ENCODE measurements around the gene COCH.
A peak's percentile ranks its signal among the peaks of the same experiment; 100 is the strongest.

Gene COCH

DNA sequence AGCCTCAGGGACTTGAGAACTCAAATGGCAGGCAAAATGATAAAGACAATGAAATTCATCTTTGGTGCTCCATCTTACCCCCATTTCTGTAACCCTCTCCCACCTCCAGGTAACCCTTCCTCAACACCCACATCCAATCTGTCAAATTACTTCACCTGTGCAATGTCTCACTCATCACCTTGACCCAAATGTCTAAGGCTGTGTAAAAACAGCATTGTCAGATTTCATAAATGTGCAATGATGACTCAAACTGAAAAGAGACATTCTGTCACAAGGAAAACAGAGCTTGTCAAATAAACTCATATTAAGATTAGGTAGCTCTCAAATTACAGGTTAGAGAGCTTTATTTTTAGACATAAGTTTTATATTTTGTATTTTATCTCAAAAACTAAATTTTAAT lies 19.9 kb upstream of the COCH start:
- Histone ChIP-seq H3K4me3 (ENCODE audit: low read depth, low read length) (no peak overlapping the region), H3K4me1 (ENCODE audit: control insufficient read depth, insufficient read depth, low read length) (no peaks in the 10 kb centered on the region), H3K36me3 (ENCODE audit: control insufficient read depth, insufficient read depth, low read length) (no peaks in the 10 kb centered on the region), H3K27me3 (ENCODE audit: control insufficient read depth, insufficient read depth, low read length) (no peaks in the 10 kb centered on the region), H3K9me3 (ENCODE audit: control insufficient read depth, insufficient read depth, low read length) (no peaks in the 10 kb centered on the region), H3K9ac (ENCODE audit: low read depth, low read length) (no peak overlapping the region)

DNA sequence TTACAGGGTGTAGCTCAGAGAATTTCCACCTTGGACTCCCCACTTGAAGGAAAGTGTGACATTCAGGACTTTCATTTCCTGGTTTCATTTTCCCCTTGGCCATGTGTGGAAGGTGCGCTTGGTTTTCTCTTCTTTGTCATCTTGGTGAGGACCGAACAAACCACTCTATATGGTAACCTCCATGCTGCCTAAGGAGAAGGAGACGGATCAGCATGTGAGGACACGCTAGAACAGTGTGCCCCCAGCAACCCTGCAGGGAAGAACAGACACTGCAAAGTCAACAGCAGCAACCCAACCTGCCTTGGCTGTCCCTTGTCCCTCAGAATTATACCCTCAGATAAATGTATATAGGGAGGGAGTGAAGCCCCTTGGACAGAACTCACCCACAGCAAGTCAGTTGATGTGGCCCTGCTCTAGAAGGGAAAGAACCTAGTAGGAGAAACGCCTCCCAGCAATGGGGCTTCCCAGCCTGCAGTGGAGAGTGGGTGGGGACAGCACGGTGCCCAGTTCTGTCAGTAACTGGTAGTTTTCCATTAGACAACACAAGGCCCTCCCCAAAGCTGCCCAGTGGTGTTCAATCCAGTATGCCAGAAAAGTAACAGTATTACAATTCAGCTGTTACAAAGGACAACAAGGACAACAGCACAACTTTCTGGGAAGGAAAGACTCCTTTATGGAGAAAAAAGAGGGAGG lies 18.9 kb upstream of the COCH start:
- Histone ChIP-seq H3K9ac (ENCODE audit: low read depth, low read length) (no peak overlapping the region), H3K9me3 (ENCODE audit: control insufficient read depth, insufficient read depth, low read length) (no peaks in the 10 kb centered on the region), H3K27me3 (ENCODE audit: control insufficient read depth, insufficient read depth, low read length) (no peaks in the 10 kb centered on the region), H3K36me3 (ENCODE audit: control insufficient read depth, insufficient read depth, low read length) (no peaks in the 10 kb centered on the region), H3K4me3 (ENCODE audit: low read depth, low read length) (no peak overlapping the region), H3K4me1 (ENCODE audit: control insufficient read depth, insufficient read depth, low read length) (no peaks in the 10 kb centered on the region)

DNA sequence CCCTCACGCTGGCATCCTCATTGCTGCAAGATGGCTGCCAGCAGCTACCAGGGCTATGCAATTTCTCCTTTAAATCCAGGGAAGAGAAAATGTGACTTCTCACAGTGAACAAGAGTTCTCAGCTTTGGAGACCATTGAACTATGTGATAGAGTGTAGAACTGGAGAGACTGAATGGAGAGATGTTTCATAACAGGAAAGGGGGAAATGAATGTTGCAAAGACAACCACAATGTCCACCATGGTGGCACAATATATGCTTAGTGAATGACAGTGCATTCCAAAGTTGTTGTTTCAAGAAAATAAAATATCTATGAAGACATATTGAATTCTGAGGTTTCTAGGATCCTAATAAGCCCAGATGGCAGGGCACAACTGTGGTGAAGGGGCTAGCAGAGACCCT lies 13.2 kb upstream of the COCH start:
- Histone ChIP-seq H3K9me3 (ENCODE audit: control insufficient read depth, insufficient read depth, low read length) (no peaks in the 10 kb centered on the region), H3K36me3 (ENCODE audit: control insufficient read depth, insufficient read depth, low read length) (no peaks in the 10 kb centered on the region), H3K4me3 (ENCODE audit: low read depth, low read length) (no peak overlapping the region), H3K4me1 (ENCODE audit: control insufficient read depth, insufficient read depth, low read length) (no peaks in the 10 kb centered on the region), H3K9ac (ENCODE audit: low read depth, low read length) (no peak overlapping the region), H3K27me3 (ENCODE audit: control insufficient read depth, insufficient read depth, low read length) (no peaks in the 10 kb centered on the region)

DNA sequence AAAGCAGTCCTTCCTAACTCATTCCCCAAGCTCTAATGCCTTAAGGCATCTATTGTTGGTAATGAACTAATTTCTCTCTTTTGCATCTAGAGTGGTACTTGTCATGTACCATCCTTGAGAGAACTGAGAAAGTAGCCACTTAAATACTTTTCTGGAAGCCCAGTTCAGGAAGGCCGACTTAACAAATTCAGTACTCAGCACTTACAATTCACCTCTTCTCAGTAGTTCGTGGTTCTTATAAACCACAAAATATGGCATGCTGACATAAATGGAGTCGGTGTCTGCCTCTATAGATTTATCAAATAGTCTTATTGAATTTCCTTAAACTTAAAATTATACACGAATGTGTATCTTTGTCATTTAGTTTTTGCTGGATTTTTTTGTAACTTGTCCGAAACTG lies 9.4 kb upstream of the COCH start:
- H3K27me3 ChIP-seq (ENCODE audit: control insufficient read depth, insufficient read depth, low read length): no peaks in the 10 kb centered on the region
- H3K4me1 ChIP-seq (ENCODE audit: control insufficient read depth, insufficient read depth, low read length): no peaks in the 10 kb centered on the region
- H3K36me3 ChIP-seq (ENCODE audit: control insufficient read depth, insufficient read depth, low read length): no peaks in the 10 kb centered on the region
- H3K4me3 ChIP-seq (ENCODE audit: low read depth, low read length): no peak overlapping the region
- no peaks in the 10 kb centered on the region for H3K9me3 ChIP-seq (ENCODE audit: control insufficient read depth, insufficient read depth, low read length)
- no peak overlapping the region for H3K9ac ChIP-seq (ENCODE audit: low read depth, low read length)

DNA sequence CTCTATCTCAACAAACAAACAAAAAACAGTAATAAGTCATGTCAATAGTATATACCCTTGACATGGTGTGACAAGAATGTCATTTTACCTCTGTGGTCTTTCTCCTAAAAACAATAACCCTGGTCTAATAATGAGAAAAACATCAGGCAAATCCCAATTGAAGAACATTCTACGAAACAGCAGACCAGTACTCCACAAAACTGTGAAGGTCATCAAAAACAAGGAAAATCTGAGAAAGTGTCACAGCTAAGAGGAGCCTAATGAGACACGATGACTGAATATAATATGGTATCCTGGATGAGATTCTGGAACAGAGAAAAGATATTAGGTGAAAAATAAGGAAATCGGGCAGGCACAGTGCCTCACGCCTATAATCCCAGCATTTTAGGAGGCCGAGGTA lies 5.6 kb upstream of the COCH start:
- Histone ChIP-seq H3K27me3 (ENCODE audit: control insufficient read depth, insufficient read depth, low read length) (peaks cover 13% of the 10 kb centered on the region), H3K4me3 (ENCODE audit: low read depth, low read length) (no peak overlapping the region), H3K4me1 (ENCODE audit: control insufficient read depth, insufficient read depth, low read length) (peaks cover 10% of the 10 kb centered on the region), H3K36me3 (ENCODE audit: control insufficient read depth, insufficient read depth, low read length) (no peaks in the 10 kb centered on the region), H3K9ac (ENCODE audit: low read depth, low read length) (no peak overlapping the region), H3K9me3 (ENCODE audit: control insufficient read depth, insufficient read depth, low read length) (no peaks in the 10 kb centered on the region)

DNA sequence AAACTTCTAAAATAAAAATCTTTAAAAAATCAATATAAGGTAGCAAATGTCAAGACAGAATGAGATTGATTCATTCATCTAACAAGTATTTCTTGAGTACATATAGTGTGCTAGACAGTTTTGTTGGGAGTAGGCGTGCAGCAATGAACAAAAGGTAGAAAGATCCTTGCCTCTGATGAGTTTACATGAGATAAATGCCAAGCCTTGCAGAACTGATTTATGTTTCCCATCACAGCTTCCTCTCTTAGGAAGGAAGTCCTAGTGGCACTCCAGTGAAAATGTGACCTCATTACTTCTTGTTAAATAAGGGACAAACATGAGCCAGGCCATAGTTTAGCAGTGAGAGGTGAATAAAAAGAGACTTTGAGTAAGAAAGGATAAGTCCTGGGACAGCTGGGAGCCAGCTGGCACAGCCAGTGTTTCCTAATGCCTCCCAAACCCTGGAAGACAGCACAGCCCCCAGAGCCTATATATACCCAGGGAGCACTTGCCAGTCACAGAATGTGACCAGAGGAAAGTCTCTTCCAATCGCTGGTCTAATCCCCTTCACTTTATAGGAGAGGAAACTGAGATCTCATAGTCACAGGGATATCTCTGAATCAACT lies 4.7 kb upstream of the COCH start:
- Histone ChIP-seq H3K9ac (ENCODE audit: low read depth, low read length) (no peak overlapping the region), H3K4me1 (ENCODE audit: control insufficient read depth, insufficient read depth, low read length) (peaks cover 13% of the 10 kb centered on the region), H3K36me3 (ENCODE audit: control insufficient read depth, insufficient read depth, low read length) (no peaks in the 10 kb centered on the region), H3K27me3 (ENCODE audit: control insufficient read depth, insufficient read depth, low read length) (peaks cover 19% of the 10 kb centered on the region), H3K9me3 (ENCODE audit: control insufficient read depth, insufficient read depth, low read length) (no peaks in the 10 kb centered on the region), H3K4me3 (ENCODE audit: low read depth, low read length) (no peak overlapping the region)

DNA sequence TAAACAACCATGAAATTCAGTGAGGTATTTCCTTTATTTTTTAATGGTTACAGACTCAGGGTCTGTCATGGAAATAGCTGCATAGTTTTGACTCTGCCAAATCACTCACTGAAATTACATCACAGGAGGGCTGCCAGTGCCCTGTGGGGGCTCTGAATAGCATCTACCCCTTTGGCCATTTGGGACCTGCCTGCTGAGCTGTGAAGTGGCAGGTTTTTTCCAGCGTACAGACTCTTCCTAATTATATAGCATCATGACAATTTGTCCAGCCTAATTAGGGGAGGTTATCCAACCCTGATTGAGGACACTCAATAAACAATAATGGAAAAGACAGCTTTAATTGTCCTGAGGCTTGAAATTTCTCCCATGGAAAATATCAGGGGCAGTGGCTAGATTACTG lies 1.8 kb upstream of the COCH start:
- Histone ChIP-seq H3K27me3 (ENCODE audit: control insufficient read depth, insufficient read depth, low read length) (peaks cover 41% of the 10 kb centered on the region), H3K9ac (ENCODE audit: low read depth, low read length) (no peak overlapping the region), H3K4me3 (ENCODE audit: low read depth, low read length) (no peak overlapping the region), H3K4me1 (ENCODE audit: control insufficient read depth, insufficient read depth, low read length) (peaks cover 13% of the 10 kb centered on the region), H3K36me3 (ENCODE audit: control insufficient read depth, insufficient read depth, low read length) (no peaks in the 10 kb centered on the region), H3K9me3 (ENCODE audit: control insufficient read depth, insufficient read depth, low read length) (no peaks in the 10 kb centered on the region)

DNA sequence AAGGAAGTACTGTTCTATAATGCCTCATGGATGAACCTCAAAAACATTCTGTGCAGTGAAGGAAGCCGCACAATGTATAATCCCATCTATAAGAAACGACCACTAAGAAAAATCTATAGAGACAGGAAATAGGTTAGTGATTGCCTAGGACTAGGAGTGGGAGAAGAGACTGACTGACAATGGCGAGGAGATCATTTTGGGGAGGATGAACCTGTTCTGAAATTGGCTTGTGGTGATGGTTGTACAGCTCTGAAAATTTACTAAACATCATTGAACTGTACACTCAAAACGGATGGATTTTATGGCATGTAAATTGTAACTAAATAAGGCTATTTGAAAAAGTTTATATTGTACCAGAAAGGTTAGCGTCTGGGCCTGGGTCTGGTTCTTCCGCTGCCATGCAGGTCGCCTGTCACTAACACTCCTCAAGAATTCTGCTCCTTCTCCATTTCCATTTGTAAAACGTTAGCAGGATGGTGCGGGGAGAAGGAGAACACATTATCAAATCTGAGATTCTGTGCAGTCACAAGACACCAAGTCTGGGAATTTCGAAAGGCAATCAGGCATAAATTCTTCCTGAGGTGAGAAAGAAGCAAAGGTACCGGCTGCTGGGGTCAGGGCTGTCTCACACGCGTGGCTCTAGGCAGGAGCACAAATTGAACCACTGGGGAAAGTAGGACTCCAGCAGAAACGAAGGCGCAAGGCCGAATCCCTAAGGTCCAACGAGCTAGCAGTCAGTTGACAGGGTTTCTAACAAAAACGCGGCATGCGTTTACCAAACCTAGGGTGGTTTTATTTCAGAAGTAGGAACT lies 845 bp upstream of the COCH start:
- H3K9me3 ChIP-seq (ENCODE audit: control insufficient read depth, insufficient read depth, low read length): no peaks in the 10 kb centered on the region
- peaks cover 41% of the 10 kb centered on the region for H3K27me3 ChIP-seq (ENCODE audit: control insufficient read depth, insufficient read depth, low read length)
- H3K36me3 ChIP-seq (ENCODE audit: control insufficient read depth, insufficient read depth, low read length): no peaks in the 10 kb centered on the region
- H3K9ac ChIP-seq (ENCODE audit: low read depth, low read length): no peak overlapping the region
- H3K4me3 ChIP-seq (ENCODE audit: low read depth, low read length): peak overlapping the region; percentile 60
- H3K4me1 ChIP-seq (ENCODE audit: control insufficient read depth, insufficient read depth, low read length): peaks cover 13% of the 10 kb centered on the region

DNA sequence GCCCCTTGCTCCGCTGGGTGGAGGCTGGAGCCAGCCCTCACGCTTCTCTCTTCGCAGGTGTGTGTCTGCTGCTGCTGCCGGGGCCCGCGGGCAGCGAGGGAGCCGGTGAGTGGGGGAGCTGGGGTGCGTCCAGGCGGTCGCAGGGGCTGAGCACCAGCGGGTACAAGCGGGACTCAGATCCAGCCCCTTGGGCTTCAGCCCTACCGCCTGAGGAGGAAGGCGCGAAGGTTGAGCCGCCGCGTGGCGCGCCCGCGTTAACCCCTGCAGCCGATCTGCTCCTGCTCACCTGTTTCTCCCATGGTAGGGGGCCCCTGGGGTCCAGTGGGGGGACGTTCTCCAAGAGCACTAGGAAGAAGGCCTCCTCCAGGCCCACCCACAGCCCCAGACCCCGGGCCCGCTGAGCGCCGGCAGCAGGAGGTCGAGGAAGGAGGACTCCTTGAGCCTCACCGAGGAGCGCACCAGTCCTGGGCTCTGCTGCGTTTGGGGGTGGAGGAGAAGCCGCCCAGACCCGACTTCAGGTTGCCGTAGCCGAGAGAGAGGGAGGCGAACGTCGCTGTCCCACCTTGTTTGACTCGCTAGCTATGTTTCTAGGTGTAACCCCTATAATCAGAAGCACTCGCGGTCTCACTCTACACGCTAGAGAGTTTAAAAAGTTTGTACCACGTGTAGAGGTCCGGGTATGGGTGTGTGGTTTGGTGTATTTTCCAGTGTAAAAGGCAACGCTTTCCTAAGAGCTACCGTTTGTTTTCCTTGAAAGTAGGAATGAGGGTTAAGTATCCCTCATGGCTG lies 834 bp downstream of the COCH start:
- peak overlapping the region; percentile 60 for H3K4me3 ChIP-seq (ENCODE audit: low read depth, low read length)

DNA sequence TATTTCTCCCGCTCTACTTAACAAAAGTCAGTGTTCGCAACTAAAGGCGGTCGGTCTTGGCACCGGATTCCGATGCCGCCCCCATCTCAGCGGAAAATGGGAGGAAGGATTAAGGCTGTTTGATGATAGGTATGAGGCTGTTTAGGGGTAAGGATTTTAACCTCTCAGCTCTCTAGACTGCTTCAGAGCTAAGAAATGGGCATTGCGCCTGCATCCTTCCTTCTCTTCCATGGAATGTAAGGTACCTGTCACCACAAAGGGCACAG lies 1.4 kb downstream of the COCH start:
- Histone ChIP-seq H3K4me1 (ENCODE audit: control insufficient read depth, insufficient read depth, low read length) (peaks cover 12% of the 10 kb centered on the region), H3K27me3 (ENCODE audit: control insufficient read depth, insufficient read depth, low read length) (peaks cover 41% of the 10 kb centered on the region), H3K9me3 (ENCODE audit: control insufficient read depth, insufficient read depth, low read length) (no peaks in the 10 kb centered on the region), H3K36me3 (ENCODE audit: control insufficient read depth, insufficient read depth, low read length) (no peaks in the 10 kb centered on the region), H3K9ac (ENCODE audit: low read depth, low read length) (peak overlapping the region; percentile 67), H3K4me3 (ENCODE audit: low read depth, low read length) (peak overlapping the region; percentile 60)

More for the DNA sequence above, 834 bp downstream of the COCH start:
- H3K9me3 ChIP-seq (ENCODE audit: control insufficient read depth, insufficient read depth, low read length): no peaks in the 10 kb centered on the region
- peaks cover 41% of the 10 kb centered on the region for H3K27me3 ChIP-seq (ENCODE audit: control insufficient read depth, insufficient read depth, low read length)
- peaks cover 13% of the 10 kb centered on the region for H3K4me1 ChIP-seq (ENCODE audit: control insufficient read depth, insufficient read depth, low read length)
- H3K36me3 ChIP-seq (ENCODE audit: control insufficient read depth, insufficient read depth, low read length): no peaks in the 10 kb centered on the region
- peak overlapping the region; percentile 67 for H3K9ac ChIP-seq (ENCODE audit: low read depth, low read length)

DNA sequence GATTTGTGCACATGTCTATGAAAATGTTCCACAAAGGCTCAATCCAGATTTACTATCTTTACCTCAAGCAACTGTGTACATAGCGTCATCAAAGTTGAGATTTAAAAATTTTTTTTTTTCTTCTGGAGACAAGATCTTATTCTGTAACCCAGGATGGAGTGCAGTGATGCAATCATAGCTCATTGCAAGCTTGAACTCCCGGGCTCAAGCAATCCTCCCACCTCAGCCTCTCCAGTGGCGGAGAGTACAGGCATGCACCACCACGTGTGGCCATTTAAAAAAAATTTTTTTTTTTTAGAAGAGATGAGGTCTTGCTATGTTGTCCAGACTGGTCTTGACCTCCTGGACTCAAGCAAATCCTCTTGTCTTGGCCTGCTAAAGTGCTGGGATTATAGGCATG lies 2.3 kb downstream of the COCH start:
- H3K9me3 ChIP-seq (ENCODE audit: control insufficient read depth, insufficient read depth, low read length): no peaks in the 10 kb centered on the region
- peaks cover 7% of the 10 kb centered on the region for H3K4me1 ChIP-seq (ENCODE audit: control insufficient read depth, insufficient read depth, low read length)
- H3K4me3 ChIP-seq (ENCODE audit: low read depth, low read length): no peak overlapping the region
- H3K9ac ChIP-seq (ENCODE audit: low read depth, low read length): no peak overlapping the region
- H3K36me3 ChIP-seq (ENCODE audit: control insufficient read depth, insufficient read depth, low read length): no peaks in the 10 kb centered on the region
- peaks cover 41% of the 10 kb centered on the region for H3K27me3 ChIP-seq (ENCODE audit: control insufficient read depth, insufficient read depth, low read length)
